Subcutaneous abdominal adipose tissue (tissue), 5 donors: ENCODE data around the gene TMOD1.

Experiments used
- H3K27ac ChIP-seq: one replicate; pipeline ENCODE4 v1.7.0; 2013; ENCODE audit warnings: low read depth, mild to moderate bottlenecking, inconsistent platforms, low read length, moderate library complexity
- H3K27me3 ChIP-seq, 5 donors: one replicate each; pipeline ENCODE4 v1.7.0; 2013; ENCODE audit warnings: low read length in 5 of 5, inconsistent platforms in 1 of 5; ENCODE audit not compliant: control insufficient read depth in 5 of 5, insufficient read depth in 4 of 5
- H3K36me3 ChIP-seq, 5 donors: one replicate each; pipeline ENCODE4 v1.7.0; 2013; ENCODE audit warnings: low read length in 5 of 5; ENCODE audit not compliant: control insufficient read depth in 5 of 5, insufficient read depth in 5 of 5
- H3K4me1 ChIP-seq, 5 donors: one replicate each; pipeline ENCODE4 v1.7.0; 2013; ENCODE audit warnings: low read length in 5 of 5, mild to moderate bottlenecking in 3 of 5, moderate library complexity in 1 of 5; ENCODE audit not compliant: control insufficient read depth in 5 of 5, insufficient read depth in 5 of 5
- H3K4me3 ChIP-seq, 5 donors: one replicate each; pipeline ENCODE4 v1.7.0; 2013; ENCODE audit warnings: low read length in 5 of 5, low read depth in 1 of 5
- H3K9ac ChIP-seq, 5 donors: one replicate each; pipeline ENCODE4 v1.7.0; 2013; ENCODE audit warnings: low read length in 5 of 5, mild to moderate bottlenecking in 4 of 5, moderate library complexity in 3 of 5
- H3K9me3 ChIP-seq, 5 donors: one replicate each; pipeline ENCODE4 v1.7.0; 2013; ENCODE audit warnings: low read length in 5 of 5; ENCODE audit not compliant: control insufficient read depth in 5 of 5
- donor health status: healthy.
- donor health status: healthy.
- donor health status: healthy.
- donor health status: healthy.
- donor health status: healthy.

TMOD1 gene

GRCh38 chr9:97563458-97564135 lies 62.1 kb downstream of the TMOD1 start:
- peak overlapping the region; percentile 60 for H3K27ac ChIP-seq
- H3K9ac ChIP-seq: no peak overlapping the region
- H3K27me3 ChIP-seq: no peaks in the 10 kb centered on the region
- H3K4me3 ChIP-seq: no peak overlapping the region
- H3K9me3 ChIP-seq: no peaks in the 10 kb centered on the region
- H3K36me3 ChIP-seq: no peaks in the 10 kb centered on the region
- H3K4me1 ChIP-seq: peaks cover 7 to 36% (median 31%) of the 10 kb centered on the region in 5 donors

DNA sequence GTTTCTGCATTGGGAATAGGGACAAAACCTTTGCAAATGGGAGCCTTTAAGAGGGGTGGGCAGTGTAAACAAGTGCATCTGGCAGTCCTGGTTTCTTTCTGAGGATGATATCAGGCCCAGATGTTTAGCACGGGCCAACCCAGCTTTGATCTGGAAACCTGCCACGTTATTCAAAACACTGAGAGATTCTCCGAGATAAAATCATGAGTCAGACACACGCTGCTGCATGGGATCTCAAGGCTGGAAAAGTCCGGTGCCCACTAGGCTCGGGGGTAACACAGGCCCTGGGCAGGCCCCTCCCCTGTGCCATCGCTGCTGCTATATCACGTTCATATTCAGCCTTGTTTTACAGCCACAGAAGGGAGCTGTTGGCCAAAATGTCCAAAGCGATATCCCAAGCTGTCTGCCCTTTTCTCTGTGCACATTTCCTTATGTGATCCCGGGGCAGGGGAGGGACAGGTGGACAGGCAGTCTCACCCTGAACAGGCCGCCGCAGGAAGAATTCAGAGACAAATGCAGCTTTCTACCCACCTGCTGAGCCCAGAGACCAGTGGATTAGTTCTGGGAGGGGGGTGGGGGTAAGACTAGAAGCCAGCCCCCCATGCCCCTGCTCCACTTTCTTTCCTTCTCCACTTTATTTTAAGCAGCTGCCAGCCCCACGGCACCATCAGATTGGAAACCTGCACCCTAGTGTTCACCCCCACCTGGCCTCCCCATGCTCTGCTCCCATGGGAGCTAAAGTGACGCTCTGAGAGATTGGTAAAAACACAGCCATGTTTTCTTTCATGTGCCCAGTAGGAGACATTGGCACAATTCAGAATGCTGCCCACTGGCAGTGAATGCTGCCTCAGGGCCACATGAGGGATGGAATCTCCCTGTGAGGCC lies 63.1 kb downstream of the TMOD1 start:
- H3K36me3 ChIP-seq: peaks cover 0 to 5% (median 0%) of the 10 kb centered on the region in 5 donors
- no peaks in the 10 kb centered on the region for H3K9me3 ChIP-seq
- peaks cover 7 to 36% (median 26%) of the 10 kb centered on the region in 5 donors for H3K4me1 ChIP-seq
- peak overlapping the region; percentile 60 for H3K27ac ChIP-seq
- no peaks in the 10 kb centered on the region for H3K27me3 ChIP-seq
- H3K9ac ChIP-seq: no peak overlapping the region
- H3K4me3 ChIP-seq: peak overlapping the region in 3 of 5 donors; percentile 5 to 22 (median 8)

- no peak overlapping the region for H3K4me3 ChIP-seq
- H3K9me3 ChIP-seq: no peaks in the 10 kb centered on the region
- peaks cover 0 to 5% (median 0%) of the 10 kb centered on the region in 5 donors for H3K36me3 ChIP-seq
- no peak overlapping the region for H3K9ac ChIP-seq
- H3K27ac ChIP-seq: peak overlapping the region; percentile 60
- no peaks in the 10 kb centered on the region for H3K27me3 ChIP-seq
- peaks cover 7 to 36% (median 26%) of the 10 kb centered on the region in 5 donors for H3K4me1 ChIP-seq
Observed at GRCh38 chr9:97565262-97565661, 63.8 kb downstream of the TMOD1 start.

- no peak overlapping the region for H3K27ac ChIP-seq
- H3K9ac ChIP-seq: no peak overlapping the region
- no peaks in the 10 kb centered on the region for H3K27me3 ChIP-seq
- H3K9me3 ChIP-seq: no peaks in the 10 kb centered on the region
- H3K4me1 ChIP-seq: peaks cover 7 to 51% (median 32%) of the 10 kb centered on the region in 5 donors
- no peak overlapping the region for H3K4me3 ChIP-seq
- H3K36me3 ChIP-seq: peaks cover 0 to 5% (median 0%) of the 10 kb centered on the region in 5 donors
Observed at GRCh38 chr9:97567182-97567893, 65.9 kb downstream of the TMOD1 start.

DNA sequence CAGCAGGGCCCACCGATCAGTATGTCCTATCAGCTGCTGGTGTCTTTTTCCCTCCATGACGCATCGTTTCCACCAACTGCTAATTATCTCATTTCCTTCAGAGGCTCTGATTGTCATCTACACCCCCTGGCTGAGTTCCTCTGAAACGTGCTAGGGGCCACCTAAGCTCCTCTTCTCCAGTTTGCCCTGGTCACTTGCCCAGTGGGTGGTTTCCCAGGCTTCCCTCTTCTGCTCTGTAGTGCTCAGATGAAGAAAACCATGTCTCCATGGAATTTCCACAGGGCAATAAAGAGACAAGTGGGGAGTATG lies 66.4 kb downstream of the TMOD1 start:
- peaks cover 7 to 51% (median 32%) of the 10 kb centered on the region in 5 donors for H3K4me1 ChIP-seq
- H3K36me3 ChIP-seq: peaks cover 0 to 5% (median 0%) of the 10 kb centered on the region in 5 donors
- no peaks in the 10 kb centered on the region for H3K9me3 ChIP-seq
- H3K9ac ChIP-seq: no peak overlapping the region
- H3K27ac ChIP-seq: no peak overlapping the region
- H3K27me3 ChIP-seq: no peaks in the 10 kb centered on the region
- H3K4me3 ChIP-seq: no peak overlapping the region

DNA sequence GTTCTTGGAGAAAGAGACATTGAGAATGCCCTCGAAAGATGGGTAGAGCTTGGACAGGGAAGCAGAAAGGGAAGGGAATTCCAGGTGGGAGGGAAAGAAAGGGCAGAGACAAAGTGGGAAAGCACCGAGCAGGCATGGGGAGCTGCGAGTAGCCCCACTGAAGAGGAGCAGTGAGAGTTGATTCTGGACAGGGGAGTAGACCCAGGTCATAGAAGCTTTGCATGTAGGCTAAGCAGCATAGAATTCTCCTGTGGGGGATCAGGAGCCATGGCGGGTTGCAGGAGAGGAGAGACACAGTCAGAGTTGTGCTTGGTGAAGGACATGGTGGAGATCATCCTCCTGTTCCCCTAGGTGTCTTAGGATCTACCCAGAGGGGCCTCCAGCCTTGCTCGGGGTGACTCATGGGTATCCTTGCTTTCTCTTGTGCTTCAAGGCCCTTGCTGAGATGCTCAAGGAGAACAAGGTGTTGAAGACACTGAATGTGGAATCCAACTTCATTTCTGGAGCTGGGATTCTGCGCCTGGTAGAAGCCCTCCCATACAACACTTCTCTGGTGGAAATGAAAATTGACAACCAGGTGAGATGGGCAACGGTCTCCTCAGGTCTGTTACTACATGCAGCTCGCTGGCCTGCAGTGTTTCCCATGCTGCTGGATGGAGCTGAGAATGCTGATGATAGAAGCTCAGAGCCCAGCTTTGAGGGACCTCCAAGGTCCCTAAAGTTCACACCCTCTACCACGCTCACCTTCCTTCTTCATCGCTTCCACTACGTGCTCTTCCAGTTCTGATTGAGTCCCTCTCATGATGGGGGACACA lies 67.2 kb downstream of the TMOD1 start:
- no peak overlapping the region for H3K9ac ChIP-seq
- no peaks in the 10 kb centered on the region for H3K9me3 ChIP-seq
- peaks cover 0 to 5% (median 0%) of the 10 kb centered on the region in 5 donors for H3K36me3 ChIP-seq
- H3K4me3 ChIP-seq: no peak overlapping the region
- peaks cover 4 to 44% (median 30%) of the 10 kb centered on the region in 5 donors for H3K4me1 ChIP-seq
- no peak overlapping the region for H3K27ac ChIP-seq
- H3K27me3 ChIP-seq: no peaks in the 10 kb centered on the region

DNA sequence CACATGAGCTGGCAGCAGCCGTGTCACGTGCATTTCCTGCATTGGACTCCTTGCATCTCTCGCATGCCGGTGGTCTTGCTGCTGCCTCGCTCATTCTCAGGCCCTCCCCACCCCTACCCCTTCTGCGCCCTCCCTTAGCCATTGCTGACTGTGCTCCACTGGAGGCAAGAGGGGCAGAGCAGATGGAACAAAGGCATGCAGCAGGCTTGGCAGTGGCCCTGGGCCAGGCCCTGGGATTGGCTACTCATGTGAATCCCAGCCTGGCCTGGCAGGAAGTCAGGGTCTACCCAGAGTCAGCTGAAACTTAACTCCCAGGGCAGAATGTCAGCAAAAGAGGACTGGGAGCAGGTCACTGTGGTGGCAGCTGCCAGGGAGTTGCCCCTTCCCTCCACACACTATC lies 69.4 kb downstream of the TMOD1 start:
- H3K36me3 ChIP-seq: peaks cover 0 to 5% (median 0%) of the 10 kb centered on the region in 5 donors
- no peak overlapping the region for H3K27ac ChIP-seq
- H3K27me3 ChIP-seq: no peaks in the 10 kb centered on the region
- H3K9me3 ChIP-seq: no peaks in the 10 kb centered on the region
- H3K9ac ChIP-seq: no peak overlapping the region
- peaks cover 0 to 21% (median 15%) of the 10 kb centered on the region in 5 donors for H3K4me1 ChIP-seq
- H3K4me3 ChIP-seq: no peak overlapping the region

DNA sequence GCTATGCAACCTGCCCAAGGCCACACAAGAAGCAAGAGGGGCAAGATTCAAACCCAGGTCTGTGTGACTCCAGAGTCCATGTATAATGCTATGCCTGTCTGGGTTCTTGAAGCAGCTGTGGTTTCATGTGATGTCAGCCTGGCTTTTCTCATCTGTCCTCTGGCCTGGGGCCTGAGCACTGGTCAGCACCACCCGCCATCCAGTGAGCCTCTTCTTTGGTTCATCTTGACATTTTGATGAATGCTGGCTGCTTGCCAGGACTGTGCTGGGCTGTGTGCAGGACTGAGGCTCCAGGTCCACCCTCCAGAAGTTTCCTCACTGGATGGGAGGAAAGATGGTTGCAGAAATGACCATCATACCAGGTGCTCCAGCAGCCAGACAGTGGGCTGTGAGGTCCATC lies 70.2 kb downstream of the TMOD1 start:
- H3K27me3 ChIP-seq: no peaks in the 10 kb centered on the region
- no peaks in the 10 kb centered on the region for H3K9me3 ChIP-seq
- no peak overlapping the region for H3K4me3 ChIP-seq
- H3K4me1 ChIP-seq: peaks cover 0 to 21% (median 16%) of the 10 kb centered on the region in 5 donors
- H3K9ac ChIP-seq: no peak overlapping the region
- peaks cover 0 to 5% (median 0%) of the 10 kb centered on the region in 5 donors for H3K36me3 ChIP-seq
- no peak overlapping the region for H3K27ac ChIP-seq

GRCh38 chr9:97572196-97572891 lies 70.9 kb downstream of the TMOD1 start:
- Histone ChIP-seq H3K27ac (no peak overlapping the region), H3K9me3 (no peaks in the 10 kb centered on the region), H3K27me3 (no peaks in the 10 kb centered on the region), H3K4me1 (peaks cover 2 to 23% (median 19%) of the 10 kb centered on the region in 5 donors), H3K9ac (no peak overlapping the region), H3K36me3 (peaks cover 0 to 5% (median 0%) of the 10 kb centered on the region in 5 donors), H3K4me3 (no peak overlapping the region)
